ENCODE measurements around the gene HOXC6. TPM values are rescaled to one million over a fixed set of nuclear protein-coding genes. Genes with fewer than 3 reads are reported as not detected.

The HOXC6 gene
- total and polyA plus RNA-seq, 2 donors (not counting 3 experiments of a cell fraction or from before 2014, with no cell fraction given): 0.58 to 0.72 TPM

GRCh38 chr12:54026640-54027441, 1.4 kb upstream of the HOXC6 start:
- ChIA-PET POLR2A (no interaction called here), CTCF (interaction anchor here (1.2 to 2.6 kb wide), 3 partner anchors 14 to 174 kb away, joined by 3 to 11 read pairs (median 5); no protein-coding TSS in a partner anchor)
- H3K9me3 ChIP-seq (replicated peaks; ENCODE audit: control insufficient read depth, insufficient read depth, low read length): no peaks in the 10 kb centered on the region
- H3K36me3 ChIP-seq (ENCODE audit: control insufficient read depth in 2 of 2, extremely low read depth in 1 of 2, insufficient read depth in 2 of 2, low read length in 2 of 2): no peaks in the 10 kb centered on the region
- FAIRE-seq: no peak
- no peak overlapping the region for H3K9ac ChIP-seq (replicated peaks; ENCODE audit: extremely low read depth, insufficient read depth, low read length)
- DNase-seq (ENCODE audit: low read depth, low spot score): no peak
- no peaks in the 10 kb centered on the region for H4K20me1 ChIP-seq (replicated peaks; ENCODE audit: control insufficient read depth, extremely low read depth, insufficient read depth, low read length)
- H3K4me1 ChIP-seq (ENCODE audit: control insufficient read depth, extremely low read depth, insufficient read depth, low read length): no peaks in the 10 kb centered on the region
- no peaks in the 10 kb centered on the region for H3K9me1 ChIP-seq (replicated peaks; ENCODE audit: control insufficient read depth, extremely low read depth, insufficient read depth, low read length)
- intact Hi-C loops (cut with micrococcal nuclease) (no loop called here), dilution Hi-C loops (cut with MboI; ENCODE audit: extremely low pct_ligation_motif_present, low sequenced_read_pairs) (no loop called here)
- no peak overlapping the region for H3K4me3 ChIP-seq (replicated peaks in 1 of 3; ENCODE audit: insufficient read depth in 1 of 3, low read depth in 1 of 3, low read length in 3 of 3)
- no peak overlapping the region for H3K4me2 ChIP-seq (ENCODE audit: insufficient read depth, low read length)
- no peaks in the 10 kb centered on the region for H3K79me2 ChIP-seq (ENCODE audit: control insufficient read depth, insufficient read depth, low read length)
- TF ChIP-seq POLR2AphosphoS5 (IDR thresholded peaks at IDR 0.05; ENCODE audit: insufficient read depth, low read depth, low read length): no peak
- peak; percentile 72 for TF ChIP-seq EZH2 (IDR thresholded peaks at IDR 0.05; ENCODE audit: borderline replicate concordance, low read depth, low read length, severe bottlenecking)
- no peak for TF ChIP-seq CTCF (IDR thresholded peaks at IDR 0.05; ENCODE audit: extremely low read depth in 1 of 2, insufficient read depth in 1 of 2, low read depth in 1 of 2, low read length in 2 of 2)
- H2AFZ ChIP-seq (ENCODE audit: low read depth, low read length): no peak overlapping the region
- H3K27me3 ChIP-seq (ENCODE audit: control insufficient read depth in 2 of 2, insufficient read depth in 2 of 2, low read length in 2 of 2): peaks cover 80 to 96% of the 10 kb centered on the region in 2 experiments
- no peak overlapping the region for H3K27ac ChIP-seq (ENCODE audit: insufficient read depth, low read depth, low read length)
- no TSS peak for BruUV-seq (replicated peaks)

GRCh38 chr12:54027442-54027786, 826 bp upstream of the HOXC6 start:
- no peak overlapping the region for H3K27ac ChIP-seq (ENCODE audit: insufficient read depth, low read depth, low read length)
- no TSS peak for BruUV-seq (replicated peaks)
- dilution Hi-C loops (cut with MboI; ENCODE audit: extremely low pct_ligation_motif_present, low sequenced_read_pairs): no loop called here
- CTCF ChIA-PET: interaction anchor here (1.2 to 2.6 kb wide), 3 partner anchors 15 to 174 kb away, joined by 3 to 11 read pairs (median 5); no protein-coding TSS in a partner anchor
- H3K4me2 ChIP-seq (ENCODE audit: insufficient read depth, low read length): no peak overlapping the region
- no peak for DNase-seq (ENCODE audit: low read depth, low spot score)
- no peak overlapping the region for H3K4me3 ChIP-seq (replicated peaks in 1 of 3; ENCODE audit: insufficient read depth in 1 of 3, low read depth in 1 of 3, low read length in 3 of 3)
- H3K27me3 ChIP-seq (ENCODE audit: control insufficient read depth in 2 of 2, insufficient read depth in 2 of 2, low read length in 2 of 2): peaks cover 83 to 96% of the 10 kb centered on the region in 2 experiments
- H3K4me1 ChIP-seq (ENCODE audit: control insufficient read depth, extremely low read depth, insufficient read depth, low read length): no peaks in the 10 kb centered on the region
- intact Hi-C loops (cut with micrococcal nuclease): no loop called here
- H3K9me1 ChIP-seq (replicated peaks; ENCODE audit: control insufficient read depth, extremely low read depth, insufficient read depth, low read length): no peaks in the 10 kb centered on the region
- no peak overlapping the region for H3K9ac ChIP-seq (replicated peaks; ENCODE audit: extremely low read depth, insufficient read depth, low read length)
- H2AFZ ChIP-seq (ENCODE audit: low read depth, low read length): no peak overlapping the region
- no peaks in the 10 kb centered on the region for H4K20me1 ChIP-seq (replicated peaks; ENCODE audit: control insufficient read depth, extremely low read depth, insufficient read depth, low read length)
- H3K79me2 ChIP-seq (ENCODE audit: control insufficient read depth, insufficient read depth, low read length): no peaks in the 10 kb centered on the region
- no peaks in the 10 kb centered on the region for H3K9me3 ChIP-seq (replicated peaks; ENCODE audit: control insufficient read depth, insufficient read depth, low read length)
- no peak for FAIRE-seq
- POLR2A ChIA-PET: no interaction called here
- no peaks in the 10 kb centered on the region for H3K36me3 ChIP-seq (ENCODE audit: control insufficient read depth in 2 of 2, extremely low read depth in 1 of 2, insufficient read depth in 2 of 2, low read length in 2 of 2)
- TF ChIP-seq EZH2 (IDR thresholded peaks at IDR 0.05; ENCODE audit: borderline replicate concordance, low read depth, low read length, severe bottlenecking) (peak; percentile 1), POLR2A (IDR thresholded peaks at IDR 0.05; ENCODE audit: low read depth, low read length) (no peak)
